WTC11 (cell line): ENCODE measurements around the gene TCF7L2.

ENCODE experiments used
- FOXJ3 ChIP-seq: sonication (generic); formaldehyde crosslinking; IDR thresholded peaks from 2 replicates; pipeline ENCODE4 v1.9.0; 2021; ENCODE audit warnings: missing genetic modification reagents, mild to moderate bottlenecking, borderline replicate concordance
- FOXK1 ChIP-seq: sonication (generic); formaldehyde crosslinking; IDR thresholded peaks from 2 replicates; pipeline ENCODE4 v1.8.0; 2022; ENCODE audit warnings: mild to moderate bottlenecking, moderate library complexity, missing genetic modification reagents
- NR1H2 ChIP-seq: sonication (generic); formaldehyde crosslinking; IDR thresholded peaks from 2 replicates; pipeline ENCODE4 v1.9.0; 2021; ENCODE audit warnings: mild to moderate bottlenecking, moderate library complexity, missing genetic modification reagents
- NR3C1 ChIP-seq: sonication (generic); formaldehyde crosslinking; conservative IDR thresholded peaks from 2 replicates; pipeline ENCODE4 v1.8.1; 2023; ENCODE audit warnings: low read depth, mild to moderate bottlenecking, missing genetic modification reagents
- ZNF232 ChIP-seq: sonication (generic); formaldehyde crosslinking; IDR thresholded peaks from 2 replicates; pipeline ENCODE4 v1.8.0; 2022; ENCODE audit warnings: mild to moderate bottlenecking, missing genetic modification reagents
- TF ChIP-seq, protein P1 (sequence below): fragments of 200-600 bp; IDR thresholded peaks from 2 replicates; pipeline ENCODE4 v1.8.0; 2022; ENCODE audit warnings: antibody characterized with exemption
- TF ChIP-seq, protein P2 (sequence below): sonication (generic); formaldehyde crosslinking; IDR thresholded peaks from 2 replicates; pipeline ENCODE4 v1.8.1; 2023; ENCODE audit warnings: mild to moderate bottlenecking, missing genetic modification reagents, moderate library complexity

DNA sequence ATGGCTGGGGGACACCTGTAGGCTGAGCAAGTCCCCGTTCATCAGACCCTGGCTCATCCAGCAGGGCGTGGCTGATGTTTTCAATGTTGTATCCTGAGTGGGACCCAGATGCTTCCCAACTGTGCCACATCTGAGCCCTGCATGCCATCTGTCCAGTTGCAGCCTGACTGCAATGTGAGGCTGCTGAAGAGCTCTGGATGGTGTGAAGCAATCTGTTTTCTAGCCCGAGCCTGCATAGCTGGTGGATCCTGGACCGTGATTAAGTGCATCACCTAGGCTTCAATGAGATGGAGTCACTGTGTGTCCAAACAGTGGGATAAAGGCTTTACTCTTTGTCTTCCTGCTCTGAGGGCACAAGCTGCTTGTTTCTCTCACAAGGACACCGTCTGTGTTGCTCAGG, 99.8 kb downstream of the TCF7L2 start:
- TF ChIP-seq, protein P1, sequence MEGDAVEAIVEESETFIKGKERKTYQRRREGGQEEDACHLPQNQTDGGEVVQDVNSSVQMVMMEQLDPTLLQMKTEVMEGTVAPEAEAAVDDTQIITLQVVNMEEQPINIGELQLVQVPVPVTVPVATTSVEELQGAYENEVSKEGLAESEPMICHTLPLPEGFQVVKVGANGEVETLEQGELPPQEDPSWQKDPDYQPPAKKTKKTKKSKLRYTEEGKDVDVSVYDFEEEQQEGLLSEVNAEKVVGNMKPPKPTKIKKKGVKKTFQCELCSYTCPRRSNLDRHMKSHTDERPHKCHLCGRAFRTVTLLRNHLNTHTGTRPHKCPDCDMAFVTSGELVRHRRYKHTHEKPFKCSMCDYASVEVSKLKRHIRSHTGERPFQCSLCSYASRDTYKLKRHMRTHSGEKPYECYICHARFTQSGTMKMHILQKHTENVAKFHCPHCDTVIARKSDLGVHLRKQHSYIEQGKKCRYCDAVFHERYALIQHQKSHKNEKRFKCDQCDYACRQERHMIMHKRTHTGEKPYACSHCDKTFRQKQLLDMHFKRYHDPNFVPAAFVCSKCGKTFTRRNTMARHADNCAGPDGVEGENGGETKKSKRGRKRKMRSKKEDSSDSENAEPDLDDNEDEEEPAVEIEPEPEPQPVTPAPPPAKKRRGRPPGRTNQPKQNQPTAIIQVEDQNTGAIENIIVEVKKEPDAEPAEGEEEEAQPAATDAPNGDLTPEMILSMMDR = no peak
- TF ChIP-seq FOXJ3 (CRISPR knock-in tag) = no peak
- no peak for TF ChIP-seq FOXK1 (CRISPR knock-in tag)
- TF ChIP-seq ZNF232 = no peak
- no peak for TF ChIP-seq NR3C1 (CRISPR knock-in tag)
- TF ChIP-seq, protein P2, sequence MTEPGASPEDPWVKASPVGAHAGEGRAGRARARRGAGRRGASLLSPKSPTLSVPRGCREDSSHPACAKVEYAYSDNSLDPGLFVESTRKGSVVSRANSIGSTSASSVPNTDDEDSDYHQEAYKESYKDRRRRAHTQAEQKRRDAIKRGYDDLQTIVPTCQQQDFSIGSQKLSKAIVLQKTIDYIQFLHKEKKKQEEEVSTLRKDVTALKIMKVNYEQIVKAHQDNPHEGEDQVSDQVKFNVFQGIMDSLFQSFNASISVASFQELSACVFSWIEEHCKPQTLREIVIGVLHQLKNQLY = no peak
- TF ChIP-seq NR1H2 (CRISPR knock-in tag) = no peak
